ENCODE results near the gene TMEM42. TPM values are rescaled to one million over a fixed set of nuclear protein-coding genes. Genes with fewer than 3 reads are reported as not detected.

TMEM42 gene
- total RNA-seq, 1 experiment from 2014 or later: 11.8 TPM

- Histone ChIP-seq H3K4me2 (ENCODE audit: insufficient read depth, insufficient read length, low read length) (no peak overlapping the region), H4K8ac (replicated peaks; ENCODE audit: insufficient read length, low read depth, low read length) (no peak overlapping the region), H3K9me3 (ENCODE audit: control insufficient read depth, low read depth, low read length) (no peaks in the 10 kb centered on the region), H4K91ac (ENCODE audit: insufficient read length, low read depth, low read length) (no peak overlapping the region), H2AFZ (ENCODE audit: low read length) (no peak overlapping the region), H2AK5ac (ENCODE audit: insufficient read length, low read length) (no peak overlapping the region), H3K4ac (ENCODE audit: low read depth, low read length) (no peak overlapping the region), H3K14ac (ENCODE audit: insufficient read depth, low read length) (no peak overlapping the region), H3K18ac (ENCODE audit: insufficient read length, low read depth, low read length) (no peak overlapping the region), H2BK12ac (ENCODE audit: insufficient read length, low read depth, low read length) (no peak overlapping the region), H3K79me1 (ENCODE audit: insufficient read depth, low read depth, low read length, poor library complexity, severe bottlenecking) (no peaks in the 10 kb centered on the region), H3K23me2 (ENCODE audit: insufficient read length, low read depth, low read length, poor library complexity, severe bottlenecking) (no peaks in the 10 kb centered on the region), H3K23ac (ENCODE audit: insufficient read length, low read depth, low read length) (no peak overlapping the region), H3K79me2 (ENCODE audit: insufficient read depth, low read length) (no peaks in the 10 kb centered on the region), H3K9ac (ENCODE audit: extremely low read depth, insufficient read length, low read length) (no peak overlapping the region), H2BK5ac (ENCODE audit: insufficient read length, low read length) (no peak overlapping the region), H3T11ph (ENCODE audit: low read length) (no peak overlapping the region), H3K27ac (ENCODE audit: insufficient read length, low read depth, low read length) (no peak overlapping the region), H4K20me1 (ENCODE audit: control insufficient read depth, insufficient read depth, insufficient read length) (no peaks in the 10 kb centered on the region), H2BK15ac (ENCODE audit: low read depth, low read length) (no peak overlapping the region), H3K27me3 (ENCODE audit: insufficient read depth, low read length) (no peaks in the 10 kb centered on the region; the same call in 1 of the 2 replicates), H4K5ac (ENCODE audit: insufficient read length, low read depth, low read length) (no peak overlapping the region), H2BK20ac (ENCODE audit: low read depth, low read length, poor library complexity, severe bottlenecking) (no peak overlapping the region), H3K56ac (ENCODE audit: insufficient read length, low read depth, low read length) (no peak overlapping the region), H3K4me1 (ENCODE audit: insufficient read depth, low read length) (peaks cover 6% of the 10 kb centered on the region; the same call in 1 of the 2 replicates), H2BK120ac (ENCODE audit: low read depth, low read length, poor library complexity, severe bottlenecking) (no peak overlapping the region)
- Mint-ChIP-seq H3K27ac (no peak overlapping the region), H3K4me1 (peaks cover 2 to 17% of the 10 kb centered on the region in 2 experiments), H3K36me3 (ENCODE audit: insufficient read depth in 1 of 3, low read depth in 3 of 3) (no peaks in the 10 kb centered on the region; a peak in 1 of 7 replicates), H3K27me3 (ENCODE audit: low read depth) (no peaks in the 10 kb centered on the region), H3K4me3 (no peak overlapping the region), H3K9me3 (no peaks in the 10 kb centered on the region)
- no peak for DNase-seq
- TF ChIP-seq CTCF (conservative IDR thresholded peaks at IDR 0.05): no peak
- WGBS (ENCODE audit: extremely low coverage, insufficient read length, low lambda C conversion rate): no CpG with 5 or more reads among the region's 2 CpGs
Observed at GRCh38 chr3:44893097-44893496, 31.4 kb downstream of the TMEM42 start.
